HG02571 (cell line): ENCODE measurements around the gene TMCO6.
A peak's percentile ranks its signal among the peaks of the same experiment; 100 is the strongest.
"Not testable (repeated sequence)": the region's sequence is repeated elsewhere in the genome, so short reads cannot be mapped to it uniquely, and the experiment has no call there.

Experiments used
- ATAC-seq: cut with Tn5 transposase; IDR thresholded peaks from one replicate; pipeline ENCODE4 v1.9.1; 2021; ENCODE audit warnings: mild to moderate bottlenecking, moderate library complexity; ENCODE audit not compliant: unreplicated experiment

Gene TMCO6

DNA sequence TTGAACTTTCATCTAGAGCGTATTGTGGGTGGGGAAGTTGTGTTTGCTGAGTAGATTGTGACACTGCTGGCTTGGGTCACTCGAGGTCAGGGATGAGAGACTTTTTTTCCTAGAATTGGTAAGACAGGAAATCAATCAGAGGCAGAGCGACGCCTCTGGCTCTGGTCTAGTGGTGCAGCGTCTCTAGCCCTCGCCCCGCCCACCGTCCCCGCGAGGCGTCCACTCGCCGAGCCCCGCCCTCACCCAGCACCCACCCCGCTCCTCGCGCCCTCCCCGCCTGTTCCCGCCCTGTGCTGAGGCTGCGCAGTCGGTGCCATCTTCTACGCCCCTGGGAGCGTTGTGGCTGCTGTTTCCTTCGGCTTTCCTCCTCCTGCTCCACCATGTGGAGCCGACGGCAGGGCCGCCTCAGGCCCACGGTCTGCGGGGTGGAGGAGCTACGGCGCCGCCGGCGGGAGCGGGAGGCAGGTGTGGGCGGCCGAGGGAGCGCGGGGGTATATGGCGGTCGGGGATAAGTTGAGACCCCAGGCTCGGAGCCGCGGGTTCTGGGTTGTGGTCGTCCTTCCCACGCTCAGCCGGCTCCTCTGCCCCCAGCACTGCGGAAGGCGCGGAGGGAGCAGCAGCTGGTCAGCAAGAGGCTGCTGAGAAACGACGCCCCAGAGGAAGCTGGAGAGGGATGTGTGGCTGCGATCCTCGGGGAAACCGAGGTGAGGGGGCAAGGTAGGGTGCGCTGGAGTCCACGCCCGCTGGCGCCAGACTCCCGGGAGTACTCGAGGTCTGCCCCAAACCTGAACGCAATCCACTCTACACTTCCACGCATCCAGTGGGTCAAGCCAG lies at the start of gene TMCO6:
Gene TMCO6, plus strand, starts transcription at position 304 of the 834 bp plus-strand sequence. Its CDS starts 77 bp downstream, at position 381.
- peak; percentile 92 for ATAC-seq

DNA sequence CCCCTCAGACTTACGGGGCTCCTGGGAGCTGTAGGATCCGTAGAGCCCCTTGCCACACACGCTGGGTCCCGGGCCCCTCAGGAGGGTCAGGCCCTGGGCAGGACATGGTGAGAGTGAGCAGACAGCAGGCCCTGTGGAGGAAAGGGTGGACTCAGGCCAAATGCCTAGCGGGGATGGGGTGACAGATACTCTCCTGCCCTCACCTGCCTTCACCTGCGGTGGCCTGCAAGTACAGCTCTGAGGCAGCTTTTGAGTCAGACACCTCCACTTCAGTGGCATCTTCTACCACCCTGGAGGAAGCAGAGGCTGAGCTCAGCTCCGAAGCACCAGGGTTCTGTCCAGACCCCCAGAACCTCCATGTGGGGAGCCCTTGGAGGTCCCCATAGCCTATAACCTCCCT lies 48.4 kb upstream of the TMCO6 start:
- ATAC-seq = no peak

DNA sequence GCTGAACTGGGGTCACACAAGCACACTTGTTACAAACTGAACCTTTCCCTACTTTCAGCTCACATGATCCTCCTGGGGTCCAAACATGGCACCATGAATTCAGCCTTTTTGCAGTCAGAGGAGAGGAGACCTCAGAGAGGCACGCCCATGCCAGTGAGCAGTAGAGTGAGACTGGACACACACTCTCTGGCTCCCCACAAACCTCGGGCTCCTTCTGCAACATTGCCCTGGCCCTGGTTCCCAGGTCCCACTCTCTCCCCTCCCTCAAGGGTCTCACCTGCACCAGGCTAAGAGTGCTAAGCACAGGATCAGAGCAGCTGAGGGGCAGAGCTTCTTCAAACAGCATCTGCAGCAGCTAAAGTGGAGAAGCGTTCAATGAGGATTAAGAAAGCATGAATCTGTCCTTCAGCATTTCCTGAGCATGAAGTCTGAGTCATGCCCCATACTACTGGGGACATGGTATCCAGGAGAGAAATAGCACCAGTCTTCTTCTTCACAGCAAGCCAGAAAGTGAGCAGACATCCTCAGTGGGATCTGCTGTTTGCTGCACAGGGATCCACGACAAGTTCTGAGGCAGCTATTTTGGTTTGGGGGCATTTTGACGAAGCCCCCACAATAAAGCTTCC lies 47.4 kb upstream of the TMCO6 start:
- ATAC-seq = no peak

DNA sequence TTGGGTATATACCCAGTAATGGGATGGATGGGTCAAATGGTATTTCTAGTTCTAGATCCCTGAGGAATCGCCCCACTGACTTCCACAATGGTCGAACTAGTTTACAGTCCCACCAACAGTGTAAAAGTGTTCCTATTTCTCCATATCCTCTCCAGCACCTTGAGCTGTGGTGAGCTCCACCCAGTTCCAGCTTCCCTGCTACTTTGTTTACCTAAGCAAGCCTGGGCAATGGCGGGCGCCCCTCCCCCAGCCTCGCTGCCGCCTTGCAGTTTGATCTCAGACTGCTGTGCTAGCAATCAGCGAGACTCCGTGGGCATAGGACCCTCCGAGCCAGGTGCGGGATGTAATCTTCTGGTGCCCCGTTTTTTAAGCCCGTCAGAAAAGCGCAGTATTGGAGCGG lies 46.2 kb upstream of the TMCO6 start:
- not testable (repeated sequence) for ATAC-seq

DNA sequence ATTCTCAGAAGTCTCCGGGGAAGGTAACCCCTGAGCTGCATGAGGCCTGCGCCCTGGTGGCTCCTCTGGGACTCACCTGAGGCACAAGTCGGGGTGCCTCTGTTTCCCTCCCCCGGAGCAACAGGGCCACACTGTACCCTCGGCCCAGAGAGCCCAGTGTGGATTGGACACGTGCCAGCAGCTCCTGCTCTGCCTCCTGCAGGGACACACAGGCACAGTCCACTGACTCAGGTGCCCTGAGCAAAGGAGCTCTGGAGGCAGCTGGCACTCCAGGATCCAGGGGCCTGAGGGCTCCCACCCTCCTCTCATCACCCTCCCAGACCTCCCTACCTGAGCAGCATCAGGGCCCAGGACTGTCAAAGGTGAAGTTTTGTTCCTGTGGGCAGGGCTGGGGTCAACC lies 45.1 kb upstream of the TMCO6 start:
- no peak for ATAC-seq

DNA sequence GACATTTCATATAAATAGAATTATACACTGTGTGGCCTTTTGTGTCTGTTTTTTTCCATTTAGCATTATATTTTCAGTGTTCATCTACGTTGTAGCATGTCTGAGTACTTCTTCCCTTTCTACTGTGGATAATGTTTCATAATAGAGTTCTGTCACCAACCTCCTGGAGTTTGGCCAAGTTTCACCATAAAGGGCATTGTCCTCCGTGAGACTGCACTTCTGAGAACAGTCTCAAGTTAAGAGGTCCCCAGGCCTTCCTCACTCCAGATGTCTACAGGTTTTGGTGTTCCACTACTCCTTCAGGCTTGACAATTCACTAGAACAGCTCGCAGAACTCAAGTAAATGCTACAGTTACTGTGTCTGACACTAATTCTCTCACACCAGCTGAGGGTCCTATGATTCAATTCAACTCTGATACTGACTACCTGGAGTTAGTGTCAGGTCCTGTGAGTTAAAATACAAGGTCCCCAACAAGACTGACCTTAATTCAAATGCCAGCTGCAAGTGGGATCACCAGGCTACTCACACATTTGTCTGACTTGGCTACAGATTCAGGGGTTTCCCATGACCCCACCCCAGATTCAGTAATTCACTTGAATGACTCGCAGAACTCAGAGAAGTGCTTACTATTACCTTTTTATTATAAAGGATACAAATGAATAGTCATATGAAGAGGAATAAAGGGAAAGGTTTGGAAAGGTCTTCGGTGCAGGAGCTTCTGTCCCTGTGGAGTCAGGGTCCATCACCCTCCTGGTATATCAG lies 43.5 kb upstream of the TMCO6 start:
- ATAC-seq = no peak

DNA sequence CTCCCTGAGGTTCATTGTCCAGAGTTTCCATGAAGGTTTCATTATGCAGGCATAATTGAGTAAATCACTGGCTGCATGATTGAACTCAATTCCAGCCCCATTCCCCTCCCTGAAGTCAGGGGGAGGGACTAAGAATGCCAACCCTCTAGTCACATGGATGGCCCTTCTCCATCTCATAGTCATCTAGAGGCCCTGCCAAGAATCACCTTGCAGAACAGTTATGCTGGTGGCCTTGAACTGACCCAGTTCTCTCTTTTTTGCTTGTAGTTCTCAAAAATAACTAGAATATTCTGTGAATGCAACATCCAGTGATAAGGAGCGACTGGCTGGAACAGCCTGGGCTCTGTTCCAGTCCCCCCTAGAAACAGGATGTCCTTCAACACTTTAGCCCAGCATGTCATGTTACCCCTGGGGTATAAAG lies 42.9 kb upstream of the TMCO6 start:
- ATAC-seq = no peak

DNA sequence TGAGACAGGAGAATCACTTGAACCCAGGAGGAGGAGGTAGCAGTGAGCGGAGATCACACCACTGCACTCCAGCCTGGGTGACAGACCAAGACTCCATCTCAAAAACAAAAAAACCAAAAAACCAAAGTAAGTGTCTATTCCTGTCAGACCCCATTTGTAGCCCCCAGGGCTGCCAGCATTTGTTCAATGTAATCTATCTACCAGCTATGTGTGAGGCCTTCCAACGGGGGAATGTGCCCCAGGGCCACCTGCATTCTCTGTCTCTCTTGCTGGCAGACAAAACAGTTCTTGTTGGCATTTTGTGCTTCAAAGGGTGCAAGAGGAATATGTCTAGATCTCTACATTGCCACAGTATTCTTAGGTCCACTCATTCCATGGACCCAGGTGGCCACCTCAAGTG lies 40.4 kb upstream of the TMCO6 start:
- no peak for ATAC-seq

DNA sequence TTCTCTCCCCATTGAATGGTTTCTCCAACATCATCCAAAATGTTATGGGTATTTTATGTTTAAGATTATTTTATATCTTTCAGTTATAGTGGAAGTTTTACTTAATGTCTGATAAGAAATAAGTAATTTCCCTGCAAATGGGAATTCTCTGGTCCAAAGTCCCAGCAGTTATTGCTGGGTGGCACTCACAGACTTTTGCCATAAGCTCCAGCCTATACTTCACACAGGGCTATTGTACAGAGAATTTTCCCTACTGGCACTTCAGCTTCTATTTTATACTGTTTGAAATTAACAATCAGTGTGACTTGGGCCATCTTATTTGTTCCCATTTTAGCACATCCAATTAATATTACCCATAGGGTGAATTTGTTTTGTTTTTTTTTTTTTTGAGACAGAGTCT lies 39.2 kb upstream of the TMCO6 start:
- no peak for ATAC-seq

DNA sequence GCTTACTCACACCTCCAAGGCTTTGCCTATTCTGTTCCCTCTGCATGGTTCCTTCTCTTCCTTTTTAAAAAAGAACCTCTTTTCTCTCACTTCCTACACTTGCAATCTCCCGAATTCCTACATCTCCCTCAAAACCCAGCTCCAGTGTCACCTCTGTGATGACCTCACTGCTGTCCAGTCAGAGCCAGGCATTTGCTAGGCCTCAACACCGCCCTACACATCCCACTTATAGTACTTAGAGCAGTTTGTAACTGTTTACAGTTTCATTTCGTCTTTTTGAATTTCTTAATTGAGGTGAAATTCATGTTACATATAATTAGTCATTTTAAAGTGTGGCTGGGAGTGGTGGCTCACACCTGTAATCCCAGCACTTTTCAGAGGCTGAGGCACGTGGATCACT lies 37.1 kb upstream of the TMCO6 start:
- ATAC-seq = no peak

DNA sequence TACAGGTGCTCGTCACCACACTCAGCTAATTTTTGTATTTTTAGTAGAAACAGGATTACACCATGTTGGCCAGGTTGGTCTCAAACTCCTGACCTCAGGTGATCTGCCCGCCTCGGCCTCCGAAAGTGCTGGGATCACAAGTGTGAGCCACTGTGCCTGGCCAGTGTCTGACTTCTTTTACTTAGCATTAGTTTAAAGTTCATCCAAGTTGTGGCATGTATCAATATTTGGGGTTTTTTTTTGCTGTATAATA lies 35.9 kb upstream of the TMCO6 start:
- not testable (repeated sequence) for ATAC-seq

DNA sequence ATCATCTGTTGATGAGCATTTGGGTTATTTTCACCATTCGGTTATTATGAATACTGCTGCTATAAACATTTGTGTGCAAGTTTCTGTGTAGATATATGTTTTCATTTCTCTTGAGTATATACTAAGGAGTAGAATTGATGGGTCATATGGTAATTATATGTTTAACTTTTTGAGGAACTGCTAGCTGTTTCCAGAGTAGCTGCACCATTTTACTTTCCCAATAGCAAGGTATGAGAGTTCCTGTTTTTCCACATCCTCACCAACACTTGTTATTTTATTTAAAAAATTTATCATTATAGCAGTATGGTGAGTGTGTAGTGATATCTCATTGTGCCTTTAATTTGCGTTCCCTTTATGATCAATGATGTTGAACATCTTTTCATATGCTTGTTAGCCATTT lies 35.5 kb upstream of the TMCO6 start:
- no peak for ATAC-seq

DNA sequence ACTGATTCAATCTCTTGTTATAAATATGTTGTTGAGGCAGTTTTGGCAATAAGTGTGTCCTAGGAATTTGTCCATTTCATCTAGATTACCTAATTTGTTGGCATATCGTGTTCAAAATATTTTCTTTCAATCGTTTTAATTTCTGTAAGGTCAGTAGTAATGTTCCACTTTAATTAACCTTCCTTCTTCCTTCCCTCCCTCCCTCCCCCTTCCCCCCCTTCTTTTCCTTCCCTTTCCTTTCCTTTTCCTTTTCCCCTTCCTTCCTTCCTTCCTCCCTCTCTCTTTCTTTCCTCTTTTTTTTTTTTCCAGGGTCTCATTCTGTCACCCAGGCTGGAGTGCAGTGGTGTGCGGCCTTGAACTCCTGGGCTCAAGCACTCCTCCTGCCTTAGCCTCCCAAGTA lies 33.4 kb upstream of the TMCO6 start:
- ATAC-seq = no peak

DNA sequence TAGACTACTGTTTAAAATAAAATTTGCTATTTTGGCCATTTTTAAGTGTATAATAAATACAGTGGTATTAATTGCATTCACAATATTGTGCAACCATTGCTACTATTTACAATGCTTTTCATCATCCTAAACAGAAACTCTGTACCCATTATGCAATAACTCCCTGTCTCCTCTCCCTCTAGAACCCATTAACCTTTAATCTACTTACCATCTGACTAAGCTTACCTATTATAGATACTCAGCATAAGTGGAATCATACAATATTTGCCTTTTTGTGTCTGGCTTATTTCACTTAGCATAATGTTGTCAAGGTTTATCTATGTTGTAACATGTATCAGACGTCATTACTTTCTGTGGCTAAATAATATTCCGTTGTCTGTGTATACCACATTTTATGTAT lies 32.2 kb upstream of the TMCO6 start:
- ATAC-seq = no peak

DNA sequence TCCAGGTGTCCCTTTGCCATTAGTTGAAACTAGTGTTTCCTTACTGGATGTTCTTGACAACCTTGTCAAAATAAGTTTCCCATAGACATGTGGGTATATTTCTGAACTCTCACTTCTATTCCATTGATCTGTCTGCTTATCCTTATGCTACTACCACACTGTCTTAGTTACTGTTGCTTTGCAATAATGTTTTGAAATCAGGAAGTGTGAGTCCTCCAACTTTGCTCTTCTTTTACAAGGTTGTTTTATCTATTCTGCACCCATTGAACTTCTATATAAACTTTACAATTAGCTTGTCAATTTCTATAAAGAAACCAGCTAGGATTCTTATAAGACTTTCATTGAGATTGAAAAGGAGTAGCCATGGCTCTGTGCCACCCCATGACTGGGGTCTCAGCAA lies 30.5 kb upstream of the TMCO6 start:
- ATAC-seq = no peak

DNA sequence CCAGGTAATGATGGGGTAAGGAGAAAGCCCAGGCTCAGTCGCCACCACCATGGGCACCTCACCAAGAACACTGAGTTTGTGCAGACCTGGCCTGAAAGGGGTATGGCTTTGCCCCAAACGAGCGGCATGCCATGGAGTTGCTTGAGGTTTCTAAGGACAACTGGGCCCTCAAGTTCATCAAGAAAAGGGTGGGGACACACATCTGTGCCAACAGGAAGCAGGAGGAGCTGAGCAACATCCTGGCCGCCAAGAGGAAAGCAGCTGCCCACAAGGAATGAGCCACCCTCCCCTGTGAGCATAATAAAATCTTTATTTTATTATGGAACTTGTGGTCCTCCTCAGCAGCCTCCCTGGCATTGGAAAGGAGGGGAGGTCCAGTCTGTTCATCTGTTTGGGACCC lies 30.1 kb upstream of the TMCO6 start:
- no peak for ATAC-seq

DNA sequence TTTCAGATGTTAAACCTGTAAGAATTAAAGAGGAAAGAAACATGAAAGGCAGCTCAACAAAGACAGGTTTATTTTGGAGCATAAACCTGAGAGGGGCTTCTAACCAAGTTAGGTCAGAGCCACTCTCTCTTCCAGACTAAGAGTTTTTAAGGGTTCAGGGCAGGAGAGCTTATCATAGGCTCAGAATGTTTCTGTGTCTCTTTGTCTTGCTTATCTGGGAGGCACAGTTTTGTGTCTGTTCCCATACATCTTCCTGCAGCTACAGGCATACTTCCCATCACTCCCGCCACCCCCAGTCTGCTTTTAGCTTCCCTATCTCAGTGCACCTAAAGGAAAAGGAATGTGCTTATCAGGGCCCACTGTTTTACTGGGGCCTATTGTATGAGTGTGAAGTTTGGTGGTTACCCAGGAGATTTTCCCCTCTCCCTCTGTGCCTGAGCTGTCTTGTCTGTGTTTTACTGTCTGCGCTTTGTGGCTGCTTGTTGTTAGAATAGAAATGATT lies 28.2 kb upstream of the TMCO6 start:
- no peak for ATAC-seq

DNA sequence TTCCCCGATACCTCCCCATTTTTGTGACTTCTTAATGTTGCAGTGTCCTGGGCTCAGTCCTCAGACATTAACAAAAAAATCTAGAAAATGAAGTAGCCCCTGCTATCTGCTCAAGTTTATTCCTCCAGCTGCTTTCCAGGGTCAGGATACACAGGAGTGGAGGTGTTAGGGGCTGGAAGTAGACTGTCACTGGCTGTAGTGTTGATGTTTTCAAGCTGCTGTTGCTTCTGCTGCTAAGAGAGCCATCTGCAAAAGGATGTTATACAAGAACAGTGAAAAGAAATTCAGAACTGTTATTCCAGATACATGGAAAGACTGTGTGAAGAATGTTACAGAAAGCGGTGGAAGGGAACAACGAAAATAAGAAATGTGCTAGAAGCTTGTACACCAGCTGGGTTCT lies 16.9 kb upstream of the TMCO6 start:
- ATAC-seq = no peak

DNA sequence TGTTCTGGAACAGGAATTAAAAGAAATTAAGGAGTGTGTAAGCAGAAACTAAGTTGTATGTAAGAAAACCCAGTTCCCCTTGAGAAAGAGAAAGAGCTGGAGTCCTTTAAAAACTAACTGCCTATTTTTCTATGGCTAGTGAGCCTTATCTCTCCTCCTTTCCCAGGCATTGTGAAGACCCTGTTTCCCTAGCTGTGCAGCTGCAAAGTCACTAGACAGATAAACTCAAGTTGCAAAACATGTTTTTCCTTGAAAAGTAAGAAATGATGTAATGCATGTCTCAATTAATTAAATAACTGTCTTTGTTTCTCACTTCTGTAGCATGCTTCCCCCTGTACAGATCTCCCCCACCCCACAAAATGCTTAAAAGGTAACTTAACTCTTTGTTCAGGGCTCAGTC lies 16.2 kb upstream of the TMCO6 start:
- ATAC-seq = not testable (repeated sequence)

DNA sequence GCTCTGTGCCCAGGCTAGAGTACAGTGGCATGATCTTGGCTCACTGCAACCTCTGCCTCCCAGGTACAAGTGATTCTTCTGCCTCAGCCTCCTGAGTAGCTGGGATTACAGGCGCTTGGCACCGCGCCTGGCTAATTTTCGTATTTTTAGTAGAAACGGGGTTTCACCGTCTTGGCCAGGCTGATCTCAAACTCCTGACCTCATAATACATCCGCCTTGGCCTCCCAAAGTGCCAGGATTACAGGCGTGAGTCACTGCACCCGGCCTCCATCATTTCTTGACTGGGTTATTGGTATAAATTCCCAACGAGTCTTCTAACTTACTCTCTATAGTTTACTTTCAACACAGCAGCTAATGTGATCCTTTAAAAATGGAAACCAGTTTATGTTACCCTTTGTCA lies 14.4 kb upstream of the TMCO6 start:
- ATAC-seq = not testable (repeated sequence)

DNA sequence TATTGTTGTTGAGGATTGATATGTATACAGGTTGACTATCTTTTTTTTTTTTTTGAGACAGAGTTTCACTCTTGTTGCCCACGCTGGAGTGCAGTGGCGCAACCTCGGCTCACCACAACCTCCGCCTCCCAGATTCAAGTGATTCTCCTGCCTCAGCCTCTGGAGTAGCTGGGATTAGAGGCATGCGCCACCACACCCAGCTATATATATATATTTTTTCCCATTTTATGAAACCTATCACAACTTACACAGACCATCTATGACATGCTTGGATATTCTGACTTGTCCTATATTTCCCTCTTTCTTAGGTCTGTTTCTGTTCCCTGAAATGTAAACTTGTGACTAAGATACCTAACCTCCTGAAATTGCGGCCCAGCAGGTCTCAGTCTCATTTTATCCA lies 11.3 kb upstream of the TMCO6 start:
- no peak for ATAC-seq

DNA sequence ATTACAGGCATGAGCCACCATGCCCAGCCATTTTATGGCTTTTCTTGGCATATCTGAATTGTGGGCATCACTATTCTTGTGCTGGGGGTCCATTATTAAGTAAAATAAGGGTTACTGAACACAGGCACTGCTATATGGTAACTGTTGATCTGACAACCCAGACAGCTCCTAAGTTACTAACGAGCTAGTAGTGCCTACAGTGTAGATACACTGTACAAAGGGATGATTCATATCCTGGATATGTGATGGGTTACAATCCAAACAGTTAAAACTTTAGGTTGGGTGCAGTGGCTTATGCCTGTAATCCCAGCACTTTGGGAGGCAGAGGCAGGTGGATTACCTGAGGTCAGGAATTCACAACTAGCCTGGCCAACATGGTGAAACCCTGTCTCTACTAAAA lies 10.5 kb upstream of the TMCO6 start:
- no peak for ATAC-seq
